HepG2 (cell line): ENCODE measurements around the gene GORASP2. TPM values are rescaled to one million over a fixed set of nuclear protein-coding genes. Genes with fewer than 3 reads are reported as not detected.

Experiments
- ARID4A ChIP-seq: sonication (generic); formaldehyde crosslinking; IDR thresholded peaks from 2 replicates; pipeline ENCODE4 v1.5.0; 2020; ENCODE audit warnings: mild to moderate bottlenecking, missing genetic modification reagents, borderline replicate concordance
- NR1H2 ChIP-seq: sonication (generic); formaldehyde crosslinking; IDR thresholded peaks from 2 replicates; pipeline ENCODE4 v1.8.1; 2022; ENCODE audit warnings: low read depth, missing genetic modification reagents, borderline replicate concordance
- PITX1 ChIP-seq: sonication (generic); formaldehyde crosslinking; IDR thresholded peaks from 2 replicates; pipeline ENCODE4 v1.5.1; 2020; ENCODE audit warnings: mild to moderate bottlenecking, missing genetic modification reagents
- SOX13 ChIP-seq, 3 experiments: fragments of 450-650 bp in 1 of 3; sonication (generic) in 1 of 3; formaldehyde crosslinking in 1 of 3; IDR thresholded peaks in 2 of 3; conservative IDR thresholded peaks in 1 of 3; 2 replicates each; pipeline versions ENCODE4 v1.5.0 to v1.6.1; 2016 to 2020; ENCODE audit warnings: antibody characterized with exemption in 1 of 3, mild to moderate bottlenecking in 1 of 3, missing compliant biosample characterization in 1 of 3, missing genetic modification reagents in 1 of 3, moderate library complexity in 1 of 3
- U2AF1 ChIP-seq: fragments of 200-400 bp; formaldehyde crosslinking; optimal IDR thresholded peaks from 2 replicates; pipeline ENCODE3; 2017; ENCODE audit warnings: mild to moderate bottlenecking, low read depth, low read length
- ZBTB40 ChIP-seq, 2 experiments: fragments of 450-650 bp in 1 of 2; sonication (generic) in 1 of 2; formaldehyde crosslinking in 1 of 2; IDR thresholded peaks; 2 replicates each; pipeline versions ENCODE4 v1.6.1 to v1.8.0; 2016 to 2022; ENCODE audit warnings: antibody characterized with exemption in 1 of 2, mild to moderate bottlenecking in 1 of 2, missing genetic modification reagents in 1 of 2
- ZNF580 ChIP-seq: IDR thresholded peaks from 2 replicates; pipeline ENCODE4 v1.6.1; 2016; ENCODE audit warnings: low read depth, borderline replicate concordance
- ZNF740 ChIP-seq: sonication (generic); formaldehyde crosslinking; IDR thresholded peaks from 2 replicates; pipeline ENCODE4 v1.4.0; 2020; ENCODE audit warnings: missing genetic modification reagents
- ZSCAN5A ChIP-seq: sonication (generic); formaldehyde crosslinking; IDR thresholded peaks from 2 replicates; pipeline ENCODE4 v1.8.0; 2022; ENCODE audit warnings: mild to moderate bottlenecking, missing genetic modification reagents, borderline replicate concordance
- polyA plus RNA-seq, 8 experiments: library from polyadenylated mRNA; depleted of rRNA in 3 of 8; stranded (reverse) in 7 of 8; unstranded in 1 of 8; fragments of >200 nt; fragmentation: Illumina TruSeq in 4 of 8; extraction: Trizol in 4 of 8; gene quantifications; 2 replicates each; pipeline versions ENCODE4 v1.2.1 to v1.2.3, GENCODE V29; 2011 to 2016; ENCODE audit warnings: low read depth in 4 of 8, missing spikeins in 1 of 8, mixed read lengths in 1 of 8; ENCODE audit not compliant: insufficient read depth in 1 of 8
- total RNA-seq, 5 experiments: library from RNA; depleted of rRNA; stranded (reverse); fragments of >200 nt; fragmentation: Illumina TruSeq; extraction: Trizol; gene quantifications; 2 replicates each; pipeline ENCODE4 v1.2.3, GENCODE V29; 2016; ENCODE audit warnings: low read depth in 1 of 5

The GORASP2 gene
- total and polyA plus RNA-seq, 2 of the 13 experiments (the other 11 are each of a cell fraction or from before 2014, with no cell fraction given) = 103 to 239 TPM

- TF ChIP-seq ZBTB40 (IDR thresholded peaks at IDR 0.05) = no peak
- peak; percentile 94 for TF ChIP-seq ZBTB40 (CRISPR knock-in tag; IDR thresholded peaks at IDR 0.05)
- TF ChIP-seq NR1H2 = peak; percentile 97
- peak; percentile 99 for TF ChIP-seq ZNF580
- peak; percentile 95; the same call in 1 of the 2 replicates for TF ChIP-seq ARID4A (CRISPR knock-in tag)
- TF ChIP-seq U2AF1 = peak; percentile 75
- TF ChIP-seq ZNF740 (CRISPR knock-in tag) = peak; percentile 17; the same call in 1 of the 2 replicates
- TF ChIP-seq SOX13 (IDR thresholded peaks at IDR 0.05) = no peak; the same call in 1 of the 2 replicates
- TF ChIP-seq SOX13 (CRISPR knock-in tag; conservative IDR thresholded peaks at IDR 0.05 in 1 of 2, IDR thresholded peaks at IDR 0.05 in 1 of 2) = peak in 1 of 2 experiments; percentile 79; a peak in 2 of 4 replicates
- peak; percentile 99; the same call in 1 of the 2 replicates for TF ChIP-seq ZSCAN5A (CRISPR knock-in tag)
- TF ChIP-seq PITX1 (CRISPR knock-in tag) = peak; percentile 92
Measured at GRCh38 chr2:170928824-170929685, at the start of gene GORASP2 (continued).
